GM21528 (cell line): ENCODE results near the gene PALM.
"Not testable (repeated sequence)": the region's sequence is repeated elsewhere in the genome, so short reads cannot be mapped to it uniquely, and the experiment has no call there.

ENCODE experiments used
- ATAC-seq: cut with Tn5 transposase; IDR thresholded peaks from one replicate; pipeline ENCODE4 v1.9.1; 2021; ENCODE audit warnings: mild to moderate bottlenecking, moderate library complexity; ENCODE audit not compliant: unreplicated experiment, low FRiP score

PALM gene

GRCh38 chr19:677601-678436 is 30.9 kb upstream of the PALM start:
- ATAC-seq: no peak

DNA sequence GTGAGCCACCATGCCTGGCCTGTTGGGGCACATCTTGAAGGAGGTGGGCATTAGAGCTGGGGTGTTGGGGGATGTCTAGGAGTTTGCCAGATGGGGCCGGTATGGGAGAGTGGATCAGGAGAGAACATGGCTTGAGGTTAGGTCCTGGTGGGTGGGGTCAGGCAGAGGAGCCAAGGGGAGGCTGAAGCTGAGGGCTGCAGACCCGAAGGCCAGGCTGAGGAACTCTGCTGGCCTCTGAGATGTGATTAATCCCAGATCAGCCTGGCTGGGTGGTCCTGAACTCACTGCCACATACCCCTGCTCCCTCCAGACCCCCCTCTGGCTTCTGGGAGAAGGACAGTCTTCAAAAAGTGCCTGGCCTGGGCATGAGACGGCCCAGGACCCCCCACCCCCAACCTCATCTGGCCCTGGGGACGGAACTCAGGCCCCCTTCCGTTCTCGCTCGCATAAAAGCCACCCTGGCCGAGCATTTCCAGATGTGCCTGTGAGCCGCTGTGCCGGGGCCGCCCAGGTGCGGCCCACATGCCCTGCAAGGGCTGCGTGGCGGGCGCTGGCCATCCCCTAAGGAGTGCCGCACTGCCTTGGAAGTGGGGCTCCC is 29.8 kb upstream of the PALM start:
- no peak for ATAC-seq

DNA sequence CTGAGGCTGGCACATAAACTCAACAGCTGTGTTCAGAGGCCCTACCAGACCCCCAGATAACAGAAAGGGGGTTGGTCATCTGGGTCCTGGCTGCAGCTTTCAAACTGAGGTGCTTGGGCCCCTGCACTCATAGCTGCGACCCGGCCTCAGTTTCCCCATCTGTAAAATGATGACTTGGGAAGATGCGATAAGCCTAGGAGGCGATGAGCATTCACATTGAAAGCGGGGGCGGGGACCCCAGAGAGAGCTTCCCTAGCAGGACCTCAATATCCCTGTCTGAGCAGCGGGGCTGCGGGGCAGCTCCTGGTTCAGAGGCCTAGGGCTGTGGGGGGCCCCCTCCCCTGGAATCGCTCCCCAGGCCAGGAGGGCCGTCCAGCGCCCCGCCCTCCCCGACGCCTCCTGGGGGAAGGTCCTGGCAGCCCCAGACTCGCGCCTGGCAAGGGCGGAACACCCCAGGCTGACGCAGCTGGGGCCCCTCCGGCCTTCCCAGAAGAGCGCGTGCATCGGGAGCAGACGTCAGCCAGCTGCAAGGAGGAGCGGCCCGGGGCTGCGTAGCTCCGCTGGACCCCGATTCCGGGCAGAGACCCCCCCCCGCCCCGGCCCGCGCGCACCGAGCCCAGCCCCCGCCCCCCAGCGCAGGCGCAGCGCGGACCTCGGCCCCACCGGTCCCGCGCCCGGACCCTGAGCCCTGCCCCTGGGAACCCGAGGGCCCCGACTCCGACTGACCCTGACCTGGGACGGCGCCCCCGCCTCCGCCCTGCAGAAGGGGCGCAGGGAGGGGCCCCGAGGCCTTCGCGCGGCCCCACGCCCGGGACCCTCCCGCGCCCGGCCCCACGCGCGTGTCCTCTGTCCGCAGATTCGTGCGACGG is 29.1 kb upstream of the PALM start:
- peak; percentile 19 for ATAC-seq

- ATAC-seq: peak; percentile 63
Observed at GRCh38 chr19:680287-681028, 28.3 kb upstream of the PALM start.

- no peak for ATAC-seq
Observed at GRCh38 chr19:681029-682019, 27.4 kb upstream of the PALM start.

DNA sequence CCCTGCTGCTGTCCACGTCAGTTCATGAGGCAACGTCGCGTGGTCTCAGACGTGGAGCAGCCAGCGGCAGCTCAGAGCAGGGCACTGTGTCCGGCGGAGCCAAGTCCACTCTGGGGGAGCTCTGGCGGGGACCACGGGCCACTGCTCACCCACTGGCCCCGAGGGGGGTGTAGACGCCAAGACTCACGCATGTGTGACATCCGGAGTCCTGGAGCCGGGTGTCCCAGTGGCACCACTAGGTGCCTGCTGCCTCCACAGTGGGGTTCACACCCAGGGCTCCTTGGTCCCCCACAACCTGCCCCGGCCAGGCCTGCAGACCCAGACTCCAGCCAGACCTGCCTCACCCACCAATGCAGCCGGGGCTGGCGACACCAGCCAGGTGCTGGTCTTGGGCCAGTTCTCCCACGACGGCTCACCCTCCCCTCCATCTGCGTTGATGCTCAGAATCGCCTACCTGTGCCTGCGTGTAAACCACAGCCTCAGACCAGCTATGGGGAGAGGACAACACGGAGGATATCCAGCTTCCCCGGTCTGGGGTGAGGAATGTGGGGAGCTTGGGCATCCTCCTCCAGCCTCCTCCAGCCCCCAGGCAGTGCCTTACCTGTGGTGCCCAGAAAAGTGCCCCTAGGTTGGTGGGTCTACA is 25.9 kb upstream of the PALM start:
- ATAC-seq: no peak

DNA sequence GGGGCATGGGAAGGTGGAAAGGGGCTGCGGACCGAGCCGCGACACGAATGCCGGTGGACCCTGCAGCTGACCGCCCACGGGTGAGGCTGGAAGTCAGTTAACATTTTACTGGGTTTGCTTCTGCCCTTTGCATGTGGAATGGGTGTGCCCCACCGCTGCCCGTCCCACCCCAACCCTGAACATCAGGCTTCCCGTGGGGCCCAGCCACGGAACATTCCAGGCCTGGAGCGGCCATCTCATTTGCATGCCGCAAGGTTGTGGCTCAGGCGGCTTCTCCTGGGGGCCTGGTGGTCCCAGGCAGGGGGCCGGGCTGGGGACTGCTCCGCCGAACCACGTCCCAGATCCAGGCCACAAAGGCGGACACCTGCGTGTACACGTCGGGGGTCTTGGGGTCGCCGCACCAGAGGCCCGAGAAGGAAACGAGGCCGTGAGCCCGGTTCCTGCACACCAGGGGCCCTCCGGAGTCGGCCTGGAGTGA is 23.2 kb upstream of the PALM start:
- ATAC-seq: no peak

DNA sequence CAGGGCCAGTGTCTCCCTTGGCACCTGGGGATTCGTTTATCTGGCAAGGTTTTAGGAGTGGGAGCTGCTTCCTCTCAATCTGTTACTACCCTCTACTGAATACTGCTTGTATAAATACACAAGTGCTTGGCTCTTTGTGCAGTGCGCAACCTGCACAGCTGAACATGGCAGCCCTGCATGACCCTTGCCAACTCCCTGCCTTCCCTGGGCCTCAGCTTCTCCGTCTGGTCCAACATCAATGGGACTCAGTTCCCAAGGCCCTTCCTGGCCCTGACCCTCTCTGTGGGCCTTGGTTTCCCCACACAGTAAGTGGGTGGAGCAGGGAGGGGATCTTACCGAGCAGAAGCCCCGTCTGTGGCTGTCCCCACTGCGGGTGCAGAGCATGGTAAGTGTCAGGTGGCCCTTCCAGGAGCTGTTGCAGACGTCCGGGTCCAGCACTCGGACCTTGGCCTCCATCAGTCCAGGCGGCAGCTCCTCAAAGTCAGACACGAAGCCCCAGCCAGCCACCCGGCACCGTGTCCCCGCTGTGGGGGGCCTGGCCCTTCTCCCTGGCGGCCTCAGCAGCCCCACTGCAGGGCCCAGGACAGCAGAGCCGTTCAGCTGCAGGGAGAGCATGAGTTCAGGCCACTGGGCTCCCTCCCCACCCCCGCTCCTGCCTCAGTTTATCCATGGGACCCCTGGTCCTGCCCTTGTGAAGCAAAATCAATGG is 22.0 kb upstream of the PALM start:
- no peak for ATAC-seq

DNA sequence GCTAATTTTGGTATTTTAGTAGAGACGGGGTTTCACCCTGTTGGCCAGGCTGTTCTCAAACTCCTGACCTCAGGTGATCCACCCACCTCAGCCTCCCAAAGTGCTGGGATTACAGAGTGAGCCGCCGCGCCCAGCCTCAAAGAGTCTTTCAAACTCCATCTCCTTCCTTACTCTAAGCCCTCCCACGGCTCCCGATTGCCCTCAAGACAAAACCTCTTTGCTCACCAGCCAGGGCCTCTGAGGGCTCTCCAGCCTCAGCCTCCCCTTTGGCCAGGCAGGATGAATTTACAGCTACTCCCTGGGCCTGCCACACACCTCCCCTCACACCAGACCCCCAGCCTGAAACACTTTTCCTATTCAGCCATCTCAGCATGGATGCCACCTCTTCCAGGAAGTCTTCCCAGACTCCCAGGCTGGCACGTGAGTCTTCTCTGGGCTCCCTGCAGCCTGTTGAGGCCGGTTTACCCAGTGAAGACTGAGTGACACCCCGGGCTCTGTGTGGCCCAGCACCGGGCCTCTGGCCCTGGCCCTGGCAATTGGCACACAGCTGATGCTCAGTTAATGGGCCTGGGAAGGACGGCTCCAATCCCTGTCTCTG is 21.1 kb upstream of the PALM start:
- no peak for ATAC-seq

DNA sequence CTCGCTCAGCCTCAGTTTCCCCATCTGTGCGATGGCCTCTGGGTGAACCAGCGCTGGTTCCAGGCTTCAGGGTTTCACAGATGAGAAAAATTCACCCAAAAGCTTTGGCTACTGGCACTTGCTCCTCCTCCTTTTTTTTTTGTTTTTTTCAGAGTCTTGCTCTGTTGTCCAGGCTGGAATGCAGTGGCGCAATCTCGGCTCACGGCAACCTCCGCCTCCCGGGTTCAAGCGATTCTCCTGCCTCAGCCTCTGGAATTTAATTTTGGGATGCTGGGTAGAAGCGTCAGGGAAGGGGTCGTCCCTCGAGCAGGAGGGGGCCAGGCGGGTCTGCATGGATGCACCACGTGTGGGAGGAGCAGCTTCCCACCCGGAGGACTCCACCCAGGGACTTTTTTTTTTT is 20.5 kb upstream of the PALM start:
- no peak for ATAC-seq

GRCh38 chr19:688992-689391 is 19.7 kb upstream of the PALM start:
- no peak for ATAC-seq

DNA sequence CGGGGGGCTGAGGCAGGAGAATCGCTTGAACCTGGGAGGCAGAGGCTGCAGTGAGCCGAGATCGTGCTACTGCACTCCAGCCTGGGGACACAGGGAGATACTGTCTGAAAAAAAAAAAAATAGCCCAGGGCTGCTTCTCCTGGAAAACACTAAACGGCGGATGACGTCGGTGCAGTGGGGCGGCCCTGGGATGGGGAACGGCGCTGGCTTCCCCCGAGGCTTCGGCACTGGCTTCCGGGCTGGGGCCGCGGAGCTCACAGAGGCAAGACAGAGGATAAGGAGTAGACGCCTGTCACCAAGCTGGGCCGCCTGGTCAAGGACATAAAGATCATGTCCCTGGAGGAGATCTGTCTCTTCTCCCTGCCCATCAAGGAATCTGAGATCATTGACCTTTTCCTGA is 18.5 kb upstream of the PALM start:
- no peak for ATAC-seq

GRCh38 chr19:694481-695351 is 14.0 kb upstream of the PALM start:
- ATAC-seq: no peak

- no peak for ATAC-seq
Observed at GRCh38 chr19:695352-695949, 13.3 kb upstream of the PALM start, which contains the start of gene PRSS57. Gene PRSS57 (minus strand): TSS chr19:695452. CDS start chr19:695430, 22 bp downstream.

DNA sequence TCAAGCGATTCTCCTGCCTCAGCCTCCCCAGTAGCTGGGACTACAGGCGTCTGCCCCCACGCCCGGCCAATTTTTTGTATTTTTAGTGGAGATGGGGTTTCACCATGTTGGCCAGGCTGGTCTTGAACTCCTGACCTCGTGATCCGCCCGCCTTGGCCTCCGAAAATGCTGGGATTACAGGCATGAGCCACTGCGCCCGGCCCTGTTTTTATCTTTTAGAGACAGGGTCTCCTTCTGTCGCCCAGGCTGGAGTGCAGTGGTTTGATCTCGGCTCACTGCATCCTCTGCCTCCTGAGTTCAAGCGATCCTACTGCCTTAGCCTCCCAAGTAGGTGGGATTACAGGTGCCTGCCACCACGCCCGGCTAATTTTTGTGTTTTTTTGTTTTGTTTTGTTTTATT is 10.2 kb upstream of the PALM start:
- not testable (repeated sequence) for ATAC-seq

DNA sequence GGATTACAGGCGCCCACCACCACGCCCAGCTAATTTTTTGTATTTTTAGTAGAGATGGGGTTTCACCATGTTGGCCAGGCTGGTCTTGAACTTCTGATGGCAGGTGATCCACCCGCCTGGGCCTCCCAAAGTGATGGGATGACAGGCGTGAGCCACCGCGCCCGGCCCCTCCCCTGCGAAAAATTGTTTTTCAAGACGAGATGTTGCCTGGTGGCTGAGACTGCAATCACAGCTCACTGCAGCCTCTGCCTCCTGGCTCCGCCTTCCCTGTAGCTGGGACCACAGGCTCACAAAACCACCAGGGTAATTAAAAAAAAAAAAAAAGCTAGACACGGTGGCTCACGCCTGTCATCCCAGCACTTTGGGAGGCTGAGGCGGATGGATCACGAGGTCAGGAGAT is 8.8 kb upstream of the PALM start:
- not testable (repeated sequence) for ATAC-seq
